Mucosa of stomach (tissue), 1 donor: ENCODE results near the gene P2RY8.
"Not testable (repeated sequence)": the region's sequence is repeated elsewhere in the genome, so short reads cannot be mapped to it uniquely, and the experiment has no call there.

Source experiments
- H3K27me3 ChIP-seq: one replicate; pipeline ENCODE4 v1.7.0; 2013; ENCODE audit warnings: mild to moderate bottlenecking, low read length; ENCODE audit not compliant: control insufficient read depth, insufficient read depth
- H3K36me3 ChIP-seq: one replicate; pipeline ENCODE4 v1.7.0; 2013; ENCODE audit warnings: low read length; ENCODE audit not compliant: control insufficient read depth, insufficient read depth
- H3K4me1 ChIP-seq: one replicate; pipeline ENCODE4 v1.7.0; 2013; ENCODE audit warnings: mild to moderate bottlenecking, low read length; ENCODE audit not compliant: control insufficient read depth, insufficient read depth
- H3K4me3 ChIP-seq: one replicate; pipeline ENCODE4 v1.7.0; 2013; ENCODE audit warnings: low read length
- H3K9ac ChIP-seq: one replicate; pipeline ENCODE4 v1.7.0; 2013; ENCODE audit warnings: mild to moderate bottlenecking, low read length, moderate library complexity
- H3K9me3 ChIP-seq: one replicate; pipeline ENCODE4 v1.7.0; 2013; ENCODE audit warnings: mild to moderate bottlenecking, low read length, moderate library complexity; ENCODE audit not compliant: control insufficient read depth
- donor health status: Pancreatic carcinoma.

The P2RY8 gene

DNA sequence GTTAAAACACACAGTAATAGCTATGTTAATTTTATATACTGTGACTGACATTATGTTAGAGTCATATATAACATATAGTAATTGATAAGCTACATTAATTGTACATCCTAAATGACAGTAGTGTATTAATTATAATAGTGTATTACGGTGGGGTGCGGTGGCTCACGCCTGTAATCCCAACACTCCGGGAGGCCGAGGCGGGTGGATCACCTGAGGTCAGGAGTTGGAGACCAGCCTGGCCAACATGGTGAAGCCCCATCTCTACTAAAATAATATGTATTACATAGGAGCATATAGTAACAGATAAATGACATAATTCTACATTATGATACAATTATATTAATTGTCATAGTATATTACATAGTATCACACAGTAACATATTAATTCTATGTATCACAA lies 96.5 kb downstream of the P2RY8 start:
- no peak overlapping the region for H3K4me3 ChIP-seq
- no peak overlapping the region for H3K9ac ChIP-seq
- no peaks in the 10 kb centered on the region for H3K27me3 ChIP-seq
- H3K9me3 ChIP-seq = no peaks in the 10 kb centered on the region
- H3K4me1 ChIP-seq = no peaks in the 10 kb centered on the region
- H3K36me3 ChIP-seq = no peaks in the 10 kb centered on the region

DNA sequence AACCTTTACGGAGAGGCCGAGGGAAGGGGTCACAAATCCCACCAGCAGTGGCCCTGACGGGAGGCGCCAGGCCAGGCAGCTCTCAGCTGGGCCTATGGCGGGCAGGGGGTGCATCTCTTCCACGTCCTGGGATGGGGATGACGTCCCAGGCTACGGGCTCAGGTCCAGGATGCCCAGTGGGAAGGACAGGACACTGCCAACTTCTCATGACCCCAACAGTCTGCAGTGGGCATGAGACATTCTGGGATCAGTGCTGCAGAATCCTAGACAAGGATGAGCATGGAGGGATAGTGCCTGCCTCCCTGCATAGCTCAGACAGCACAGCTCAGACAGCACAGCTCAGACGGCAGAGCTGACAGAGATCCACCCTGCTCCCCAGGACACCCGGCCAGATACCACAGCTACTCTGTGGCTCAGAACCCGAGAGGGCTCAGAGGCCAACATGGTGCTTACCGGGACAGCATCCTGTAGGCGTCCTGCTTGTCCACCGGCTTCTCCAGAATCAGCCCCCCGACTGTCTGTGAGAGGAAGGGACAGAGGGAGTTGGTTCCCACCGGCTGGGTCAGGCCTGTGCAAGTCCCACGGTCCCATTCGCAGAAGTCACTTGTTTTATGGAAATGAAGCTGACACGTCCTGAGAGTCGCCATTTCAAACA lies 101.6 kb downstream of the P2RY8 start:
- Histone ChIP-seq H3K4me3 (no peak overlapping the region), H3K36me3 (no peaks in the 10 kb centered on the region), H3K9ac (no peak overlapping the region), H3K4me1 (no peaks in the 10 kb centered on the region), H3K27me3 (no peaks in the 10 kb centered on the region), H3K9me3 (no peaks in the 10 kb centered on the region)

DNA sequence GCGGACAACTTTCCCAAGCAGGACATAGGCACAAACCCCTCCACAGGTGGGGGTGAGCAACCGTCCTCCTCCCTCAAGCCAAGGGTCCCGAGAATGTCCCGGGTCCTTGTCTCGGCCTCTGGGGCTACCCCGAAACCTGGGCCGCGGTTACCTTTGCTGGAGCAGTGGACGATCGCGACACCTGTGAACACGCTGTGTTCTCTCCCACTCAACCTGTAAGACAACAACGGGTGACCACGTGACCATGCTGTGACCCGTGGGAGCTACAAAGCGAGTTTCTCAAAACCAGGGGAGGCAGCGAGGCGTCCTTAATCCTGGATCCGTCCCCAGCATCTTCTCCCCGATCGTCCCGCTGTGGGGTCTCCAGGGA lies 102.1 kb downstream of the P2RY8 start:
- Histone ChIP-seq H3K9me3 (no peaks in the 10 kb centered on the region), H3K9ac (no peak overlapping the region), H3K4me3 (no peak overlapping the region), H3K27me3 (no peaks in the 10 kb centered on the region), H3K36me3 (no peaks in the 10 kb centered on the region), H3K4me1 (no peaks in the 10 kb centered on the region)

DNA sequence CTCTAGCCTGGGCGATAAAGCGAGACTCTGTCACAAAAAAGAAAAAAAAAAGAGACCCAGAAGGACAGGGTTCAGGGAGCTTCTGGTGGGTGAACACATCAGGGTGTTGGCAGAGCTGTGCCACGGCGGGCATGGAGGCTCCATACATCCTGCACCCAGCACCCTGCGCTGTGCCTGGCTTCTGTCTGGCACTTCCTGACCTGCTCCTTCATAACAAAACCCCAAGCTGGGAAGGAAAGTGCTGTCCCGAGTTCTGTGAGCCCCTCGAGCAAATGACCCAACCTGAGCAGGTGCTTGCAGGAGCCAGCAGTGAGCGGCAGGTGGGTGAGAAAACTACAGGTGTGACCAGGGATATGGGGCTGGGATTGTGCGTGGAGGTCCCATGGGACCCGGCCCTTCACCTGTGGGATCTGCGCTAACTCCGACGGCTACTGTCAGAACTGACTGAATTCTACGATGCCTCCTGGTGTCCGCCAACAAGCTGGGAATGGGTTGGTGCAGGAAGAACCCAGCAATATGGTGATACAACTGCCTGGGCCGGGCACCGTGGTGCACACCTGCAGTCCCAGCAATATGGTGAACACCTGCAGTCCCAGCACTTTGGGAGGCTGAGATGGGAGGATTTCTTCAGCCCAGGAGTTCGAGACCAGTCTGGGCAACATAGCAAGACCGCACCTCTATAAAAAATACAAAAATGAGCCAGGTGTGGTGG lies 103.2 kb downstream of the P2RY8 start:
- Histone ChIP-seq H3K4me1 (no peaks in the 10 kb centered on the region), H3K4me3 (no peak overlapping the region), H3K9ac (no peak overlapping the region), H3K36me3 (no peaks in the 10 kb centered on the region), H3K27me3 (no peaks in the 10 kb centered on the region), H3K9me3 (no peaks in the 10 kb centered on the region)

DNA sequence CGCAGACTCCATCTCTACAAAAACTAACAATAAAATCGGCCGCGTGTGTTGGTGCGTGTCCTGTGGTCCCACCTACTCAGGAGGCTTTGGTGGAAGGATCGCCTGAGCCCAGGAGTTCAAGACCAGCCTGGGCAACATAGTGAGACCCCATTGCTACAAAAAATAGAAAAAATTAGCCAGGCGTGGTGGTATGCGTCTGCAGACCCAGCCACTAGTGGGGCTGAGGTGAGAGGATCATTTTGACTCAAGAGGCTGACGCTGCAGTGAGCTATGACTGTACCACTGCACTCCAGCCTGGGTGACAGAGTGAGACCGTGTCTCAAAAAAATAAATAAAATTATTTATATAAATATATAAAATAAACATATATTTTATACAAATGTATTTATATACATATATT lies 106.5 kb downstream of the P2RY8 start:
- no peaks in the 10 kb centered on the region for H3K9me3 ChIP-seq
- peaks cover under 1% of the 10 kb centered on the region for H3K36me3 ChIP-seq
- no peaks in the 10 kb centered on the region for H3K27me3 ChIP-seq
- H3K9ac ChIP-seq = no peak overlapping the region
- no peak overlapping the region for H3K4me3 ChIP-seq
- H3K4me1 ChIP-seq = no peaks in the 10 kb centered on the region

DNA sequence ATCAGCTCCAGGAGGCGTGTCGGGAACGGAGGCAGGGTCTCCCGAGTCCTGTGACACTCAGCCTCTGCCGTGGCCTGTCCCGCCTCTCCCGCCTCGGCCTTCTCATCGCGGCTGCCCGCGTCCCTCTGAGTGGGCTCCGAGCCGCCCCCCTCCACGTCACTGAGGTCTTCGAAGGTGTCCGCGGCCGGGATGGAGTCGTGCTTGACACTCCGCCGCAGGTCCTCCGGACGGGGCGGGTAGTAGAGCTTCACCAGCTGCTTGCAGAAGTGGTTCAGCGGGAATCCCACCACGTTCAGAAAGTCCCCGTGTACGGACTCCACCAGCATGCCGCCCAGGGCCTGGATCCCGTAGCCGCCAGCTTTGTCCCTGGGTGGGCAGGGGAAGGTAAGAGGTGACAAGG lies 109.2 kb downstream of the P2RY8 start:
- Histone ChIP-seq H3K4me3 (no peak overlapping the region), H3K27me3 (no peaks in the 10 kb centered on the region), H3K36me3 (peaks cover 4% of the 10 kb centered on the region), H3K9ac (no peak overlapping the region), H3K9me3 (no peaks in the 10 kb centered on the region), H3K4me1 (no peaks in the 10 kb centered on the region)

DNA sequence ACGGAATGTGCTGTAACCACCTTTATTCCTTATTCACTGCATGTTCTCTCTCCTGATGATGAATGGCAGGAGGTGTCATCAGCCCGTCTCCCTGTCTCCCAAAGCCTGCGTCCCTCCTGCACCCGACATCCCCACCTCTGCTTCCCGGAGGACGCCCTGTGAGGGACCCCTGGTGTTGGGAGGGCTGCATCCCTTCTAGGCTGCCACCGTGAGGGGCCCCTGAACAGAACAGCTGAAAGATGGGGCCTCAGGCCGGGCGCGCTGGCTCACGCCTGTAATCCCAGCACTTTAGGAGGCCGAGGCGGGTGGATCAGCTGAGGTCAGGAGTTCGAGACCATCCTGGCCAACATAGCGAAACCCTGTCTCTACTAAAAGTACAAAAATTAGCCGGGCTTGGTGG lies 110.7 kb downstream of the P2RY8 start:
- not testable (repeated sequence) for H3K4me1 ChIP-seq, H3K9me3 ChIP-seq, H3K9ac ChIP-seq, H3K4me3 ChIP-seq, H3K27me3 ChIP-seq, H3K36me3 ChIP-seq

DNA sequence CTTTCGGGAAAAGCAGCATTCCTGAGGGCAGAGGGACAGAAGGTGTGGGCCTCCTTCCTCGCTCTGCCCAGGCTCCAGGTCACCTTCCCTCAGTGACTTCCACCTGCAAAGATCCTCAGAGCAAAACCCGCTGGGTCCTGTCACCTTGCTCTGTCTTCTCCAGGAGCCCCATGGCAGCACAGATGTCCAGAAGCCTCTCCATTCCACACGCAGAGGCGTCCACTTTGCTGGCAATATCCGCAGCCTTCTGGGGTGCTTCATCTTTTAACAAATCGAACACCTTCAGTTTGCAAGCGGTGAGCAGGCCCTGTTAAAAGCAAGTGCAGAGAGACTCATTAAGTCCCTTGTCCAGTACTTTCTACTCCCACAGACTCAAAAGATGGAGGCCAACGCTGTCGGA lies 111.6 kb downstream of the P2RY8 start:
- Histone ChIP-seq H3K4me3 (no peak overlapping the region), H3K27me3 (no peaks in the 10 kb centered on the region), H3K36me3 (peaks cover 4% of the 10 kb centered on the region), H3K4me1 (no peaks in the 10 kb centered on the region), H3K9ac (no peak overlapping the region), H3K9me3 (no peaks in the 10 kb centered on the region)

DNA sequence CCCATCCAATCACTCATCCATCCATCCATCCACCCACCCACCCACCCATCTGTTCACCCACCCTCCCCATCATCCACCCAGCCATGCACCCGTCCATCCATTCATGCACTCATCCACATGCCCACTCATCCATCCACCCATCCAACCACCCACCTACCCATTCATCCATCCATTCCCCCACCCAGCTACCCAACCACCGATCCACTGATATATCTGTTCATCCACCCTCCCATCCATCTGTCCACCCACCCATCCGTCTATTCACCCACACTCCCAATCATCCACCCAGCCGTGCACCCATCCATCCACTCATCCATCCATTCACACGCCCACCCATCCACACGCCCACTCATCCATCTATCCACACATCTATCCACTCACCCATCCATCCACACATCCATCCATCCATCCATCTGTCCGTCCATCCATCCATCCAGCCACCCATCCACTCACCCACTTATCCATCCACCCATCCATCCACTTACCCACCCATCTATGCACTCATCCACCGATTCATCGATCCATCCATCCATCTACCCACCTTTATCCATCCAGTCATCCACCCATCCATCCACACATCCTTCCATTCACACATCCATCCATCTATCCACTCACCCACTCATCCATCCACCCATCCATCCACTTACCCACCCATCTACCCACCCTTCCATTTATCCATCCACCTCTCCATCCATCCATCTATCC lies 112.7 kb downstream of the P2RY8 start:
- Histone ChIP-seq H3K36me3 (peaks cover 4% of the 10 kb centered on the region), H3K9ac (no peak overlapping the region), H3K4me3 (no peak overlapping the region), H3K27me3 (no peaks in the 10 kb centered on the region), H3K4me1 (no peaks in the 10 kb centered on the region), H3K9me3 (no peaks in the 10 kb centered on the region)

DNA sequence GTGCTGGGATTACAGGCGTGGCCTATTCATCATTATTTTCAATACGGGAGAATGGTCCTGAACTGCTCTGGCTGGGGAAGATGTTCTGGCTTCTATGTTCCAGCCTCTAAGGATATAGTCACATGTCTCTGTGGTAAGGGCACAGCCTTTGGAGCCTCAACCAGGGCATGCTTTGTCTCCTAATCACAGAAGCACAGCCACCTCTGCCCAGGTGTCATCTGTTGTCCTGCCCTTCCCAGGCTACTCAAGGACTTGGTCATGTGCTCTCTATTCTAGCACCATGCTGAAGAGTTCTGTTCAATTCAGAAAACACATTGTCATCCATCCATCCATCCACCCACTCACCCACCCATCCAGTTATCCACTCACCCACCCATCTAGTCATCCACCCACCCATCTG lies 113.8 kb downstream of the P2RY8 start:
- H3K36me3 ChIP-seq = peaks cover 10% of the 10 kb centered on the region
- H3K27me3 ChIP-seq = no peaks in the 10 kb centered on the region

DNA sequence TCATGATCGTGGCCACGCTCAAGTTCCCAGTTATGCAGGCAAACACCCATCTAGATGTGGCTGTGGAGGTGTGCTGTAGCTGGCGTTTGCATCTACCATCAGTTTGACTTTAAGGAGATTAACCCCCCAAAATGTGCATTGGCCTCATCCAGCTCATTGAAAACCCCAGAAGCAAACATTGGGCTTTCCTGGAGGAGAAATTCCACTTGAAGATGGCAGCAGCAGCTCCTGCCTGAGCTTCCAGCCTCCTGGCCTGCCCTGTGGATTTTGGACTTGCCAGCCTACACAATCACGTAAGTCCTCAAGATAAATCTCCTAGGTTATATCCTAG lies 114.9 kb downstream of the P2RY8 start:
- no peaks in the 10 kb centered on the region for H3K9me3 ChIP-seq
- H3K4me1 ChIP-seq = no peaks in the 10 kb centered on the region
- H3K9ac ChIP-seq = no peak overlapping the region
- H3K36me3 ChIP-seq = peaks cover 10% of the 10 kb centered on the region
- H3K27me3 ChIP-seq = no peaks in the 10 kb centered on the region
- H3K4me3 ChIP-seq = no peak overlapping the region

More for the DNA sequence above, 113.8 kb downstream of the P2RY8 start:
- no peaks in the 10 kb centered on the region for H3K9me3 ChIP-seq
- no peaks in the 10 kb centered on the region for H3K4me1 ChIP-seq
- H3K4me3 ChIP-seq = no peak overlapping the region
- H3K9ac ChIP-seq = no peak overlapping the region

DNA sequence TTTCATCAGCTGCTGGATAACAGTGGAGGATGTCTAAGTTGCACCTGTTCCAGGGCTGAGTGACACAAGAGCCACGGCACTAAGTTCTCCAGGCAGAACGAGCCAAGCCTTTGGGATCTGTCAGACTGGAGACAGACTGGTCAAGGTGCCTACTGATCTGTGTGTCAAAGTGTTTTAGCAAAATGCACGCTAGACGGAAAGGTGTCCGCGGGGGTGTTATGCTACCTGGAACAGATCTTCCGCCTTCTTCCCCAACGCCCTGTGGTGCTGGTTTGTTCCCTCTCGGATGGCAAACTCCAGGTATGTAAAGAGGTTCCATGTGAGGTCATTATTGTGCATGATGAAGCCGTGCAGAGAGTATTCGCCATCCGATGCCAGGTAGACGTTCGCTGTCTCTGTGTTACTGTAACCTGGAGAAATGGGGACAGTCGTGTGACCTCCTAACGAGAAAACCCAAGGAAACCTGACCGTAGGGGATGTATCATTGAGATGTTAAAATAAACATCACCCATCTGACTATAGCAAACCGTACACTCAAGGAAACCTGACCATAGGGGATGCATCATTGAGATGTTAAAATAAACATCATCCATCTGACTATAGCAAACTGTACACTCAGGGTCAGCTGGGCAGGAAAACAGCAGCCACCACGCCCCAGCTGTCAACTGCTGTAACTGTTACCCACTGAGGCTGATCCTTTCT lies 115.4 kb downstream of the P2RY8 start:
- H3K9ac ChIP-seq = no peak overlapping the region
- no peaks in the 10 kb centered on the region for H3K27me3 ChIP-seq
- no peaks in the 10 kb centered on the region for H3K9me3 ChIP-seq
- H3K4me3 ChIP-seq = no peak overlapping the region
- peaks cover 10% of the 10 kb centered on the region for H3K36me3 ChIP-seq
- no peaks in the 10 kb centered on the region for H3K4me1 ChIP-seq
